SK-N-SH treated with all-trans-retinoic acid at 6 μM for 48 hours (cell line): ENCODE measurements around the gene CYP2A13.

Experiments
- ATAC-seq: fragments of 200-7000 bp; cut with Tn5 transposase; 3 replicates; pipeline ENCODE4 v1.9.1; 2020; ENCODE audit warnings: mild to moderate bottlenecking, moderate library complexity
- ARNTL ChIP-seq: fragments of 450-650 bp; formaldehyde crosslinking; IDR thresholded peaks from 2 replicates; pipeline ENCODE4 v1.5.0; 2020; ENCODE audit warnings: low read depth, mild to moderate bottlenecking, moderate library complexity, borderline replicate concordance
- BACH2 ChIP-seq: fragments of 250-450 bp; sonication (Bioruptor Pico); IDR thresholded peaks from 2 replicates; pipeline ENCODE4 v1.9.0; 2021; ENCODE audit warnings: mild to moderate bottlenecking, borderline replicate concordance
- CSDC2 ChIP-seq: fragments of 250-450 bp; sonication (Bioruptor Pico); IDR thresholded peaks from 2 replicates; pipeline ENCODE4 v1.5.0; 2020; ENCODE audit warnings: mild to moderate bottlenecking, moderate library complexity
- ESRRG ChIP-seq: fragments of 250-450 bp; sonication (Bioruptor Pico); IDR thresholded peaks from 2 replicates; pipeline ENCODE4 v1.6.1; 2021; ENCODE audit warnings: mild to moderate bottlenecking
- GLIS3 ChIP-seq: fragments of 250-450 bp; sonication (Bioruptor Pico); IDR thresholded peaks from 2 replicates; pipeline ENCODE4 v1.5.0; 2020; ENCODE audit warnings: mild to moderate bottlenecking, moderate library complexity
- ISL1 ChIP-seq: fragments of 250-450 bp; sonication (Bioruptor Pico); IDR thresholded peaks from 2 replicates; pipeline ENCODE4 v2.1.2; 2022; ENCODE audit warnings: mild to moderate bottlenecking, moderate library complexity
- OSR1 ChIP-seq: fragments of 250-450 bp; sonication (Bioruptor Pico); IDR thresholded peaks from 2 replicates; pipeline ENCODE4 v1.8.0; 2022; ENCODE audit warnings: moderate library complexity, mild to moderate bottlenecking, inconsistent platforms
- RARB ChIP-seq: fragments of 250-450 bp; sonication (Bioruptor Pico); IDR thresholded peaks from 2 replicates; pipeline ENCODE4 v1.8.0; 2021; ENCODE audit warnings: mild to moderate bottlenecking, moderate library complexity
- SNAI2 ChIP-seq: fragments of 250-450 bp; sonication (Bioruptor Pico); IDR thresholded peaks from 2 replicates; pipeline ENCODE4 v1.5.0; 2020; ENCODE audit warnings: mild to moderate bottlenecking, moderate library complexity
- TCF4 ChIP-seq: fragments of 250-450 bp; sonication (Bioruptor Pico); IDR thresholded peaks from 2 replicates; pipeline ENCODE4 v1.8.0; 2021; ENCODE audit warnings: mild to moderate bottlenecking, moderate library complexity, borderline replicate concordance
- TOX ChIP-seq: fragments of 250-450 bp; sonication (Bioruptor Pico); IDR thresholded peaks from 2 replicates; pipeline ENCODE4 v1.8.0; 2021; ENCODE audit warnings: mild to moderate bottlenecking, moderate library complexity, borderline replicate concordance
- ZFP3 ChIP-seq: fragments of 250-450 bp; sonication (Bioruptor Pico); IDR thresholded peaks from 2 replicates; pipeline ENCODE4 v1.5.0; 2020; ENCODE audit warnings: mild to moderate bottlenecking, moderate library complexity
- ZFP30 ChIP-seq: fragments of 450-650 bp; formaldehyde crosslinking; IDR thresholded peaks from 2 replicates; pipeline ENCODE4 v1.5.0; 2022; ENCODE audit warnings: mild to moderate bottlenecking, moderate library complexity
- ZNF70 ChIP-seq: fragments of 450-650 bp; formaldehyde crosslinking; IDR thresholded peaks from 2 replicates; pipeline ENCODE4 v1.5.0; 2020; ENCODE audit warnings: mild to moderate bottlenecking, moderate library complexity
- ZNF8 ChIP-seq: fragments of 450-650 bp; formaldehyde crosslinking; IDR thresholded peaks from 2 replicates; pipeline ENCODE4 v1.5.0; 2020; ENCODE audit warnings: mild to moderate bottlenecking, moderate library complexity
- TF ChIP-seq, protein P1 (sequence below): fragments of 250-450 bp; sonication (Bioruptor Pico); IDR thresholded peaks from 2 replicates; pipeline ENCODE4 v1.5.1; 2020; ENCODE audit warnings: low read depth, mild to moderate bottlenecking, moderate library complexity
- TF ChIP-seq, protein P2 (sequence below): fragments of 250-450 bp; sonication (Bioruptor Pico); IDR thresholded peaks from 2 replicates; pipeline ENCODE4 v1.8.0; 2020; ENCODE audit warnings: mild to moderate bottlenecking, moderate library complexity, borderline replicate concordance
- TF ChIP-seq, protein P3 (sequence below): fragments of 250-450 bp; sonication (Bioruptor Pico); IDR thresholded peaks from 2 replicates; pipeline ENCODE4 v1.8.0; 2021; ENCODE audit warnings: low read depth, mild to moderate bottlenecking, moderate library complexity, borderline replicate concordance
- TF ChIP-seq, protein P4 (sequence below): fragments of 250-450 bp; sonication (Bioruptor Pico); IDR thresholded peaks from 2 replicates; pipeline ENCODE4 v1.5.0; 2020; ENCODE audit warnings: mild to moderate bottlenecking, moderate library complexity
- TF ChIP-seq, protein P5 (sequence below): fragments of 250-450 bp; sonication (Bioruptor Pico); IDR thresholded peaks from 2 replicates; pipeline ENCODE4 v1.5.1; 2021; ENCODE audit warnings: mild to moderate bottlenecking, moderate library complexity

CYP2A13 gene

GRCh38 chr19:41128692-41129091 is 40.4 kb downstream of the CYP2A13 start:
- ATAC-seq = no peak
- TF ChIP-seq RARB (CRISPR knock-in tag) (no peak), TOX (CRISPR knock-in tag) (no peak), BACH2 (CRISPR knock-in tag) (no peak), ZFP30 (no peak), ZNF70 (no peak), CSDC2 (CRISPR knock-in tag) (no peak), OSR1 (CRISPR knock-in tag) (no peak), TCF4 (CRISPR knock-in tag) (no peak), SNAI2 (CRISPR knock-in tag) (no peak), ZFP3 (no peak), GLIS3 (CRISPR knock-in tag) (no peak)
- TF ChIP-seq, protein P1, sequence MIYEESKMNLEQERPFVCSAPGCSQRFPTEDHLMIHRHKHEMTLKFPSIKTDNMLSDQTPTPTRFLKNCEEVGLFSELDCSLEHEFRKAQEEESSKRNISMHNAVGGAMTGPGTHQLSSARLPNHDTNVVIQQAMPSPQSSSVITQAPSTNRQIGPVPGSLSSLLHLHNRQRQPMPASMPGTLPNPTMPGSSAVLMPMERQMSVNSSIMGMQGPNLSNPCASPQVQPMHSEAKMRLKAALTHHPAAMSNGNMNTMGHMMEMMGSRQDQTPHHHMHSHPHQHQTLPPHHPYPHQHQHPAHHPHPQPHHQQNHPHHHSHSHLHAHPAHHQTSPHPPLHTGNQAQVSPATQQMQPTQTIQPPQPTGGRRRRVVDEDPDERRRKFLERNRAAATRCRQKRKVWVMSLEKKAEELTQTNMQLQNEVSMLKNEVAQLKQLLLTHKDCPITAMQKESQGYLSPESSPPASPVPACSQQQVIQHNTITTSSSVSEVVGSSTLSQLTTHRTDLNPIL = no peak
- TF ChIP-seq, protein P2, sequence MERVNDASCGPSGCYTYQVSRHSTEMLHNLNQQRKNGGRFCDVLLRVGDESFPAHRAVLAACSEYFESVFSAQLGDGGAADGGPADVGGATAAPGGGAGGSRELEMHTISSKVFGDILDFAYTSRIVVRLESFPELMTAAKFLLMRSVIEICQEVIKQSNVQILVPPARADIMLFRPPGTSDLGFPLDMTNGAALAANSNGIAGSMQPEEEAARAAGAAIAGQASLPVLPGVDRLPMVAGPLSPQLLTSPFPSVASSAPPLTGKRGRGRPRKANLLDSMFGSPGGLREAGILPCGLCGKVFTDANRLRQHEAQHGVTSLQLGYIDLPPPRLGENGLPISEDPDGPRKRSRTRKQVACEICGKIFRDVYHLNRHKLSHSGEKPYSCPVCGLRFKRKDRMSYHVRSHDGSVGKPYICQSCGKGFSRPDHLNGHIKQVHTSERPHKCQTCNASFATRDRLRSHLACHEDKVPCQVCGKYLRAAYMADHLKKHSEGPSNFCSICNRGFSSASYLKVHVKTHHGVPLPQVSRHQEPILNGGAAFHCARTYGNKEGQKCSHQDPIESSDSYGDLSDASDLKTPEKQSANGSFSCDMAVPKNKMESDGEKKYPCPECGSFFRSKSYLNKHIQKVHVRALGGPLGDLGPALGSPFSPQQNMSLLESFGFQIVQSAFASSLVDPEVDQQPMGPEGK = no peak
- TF ChIP-seq, protein P3, sequence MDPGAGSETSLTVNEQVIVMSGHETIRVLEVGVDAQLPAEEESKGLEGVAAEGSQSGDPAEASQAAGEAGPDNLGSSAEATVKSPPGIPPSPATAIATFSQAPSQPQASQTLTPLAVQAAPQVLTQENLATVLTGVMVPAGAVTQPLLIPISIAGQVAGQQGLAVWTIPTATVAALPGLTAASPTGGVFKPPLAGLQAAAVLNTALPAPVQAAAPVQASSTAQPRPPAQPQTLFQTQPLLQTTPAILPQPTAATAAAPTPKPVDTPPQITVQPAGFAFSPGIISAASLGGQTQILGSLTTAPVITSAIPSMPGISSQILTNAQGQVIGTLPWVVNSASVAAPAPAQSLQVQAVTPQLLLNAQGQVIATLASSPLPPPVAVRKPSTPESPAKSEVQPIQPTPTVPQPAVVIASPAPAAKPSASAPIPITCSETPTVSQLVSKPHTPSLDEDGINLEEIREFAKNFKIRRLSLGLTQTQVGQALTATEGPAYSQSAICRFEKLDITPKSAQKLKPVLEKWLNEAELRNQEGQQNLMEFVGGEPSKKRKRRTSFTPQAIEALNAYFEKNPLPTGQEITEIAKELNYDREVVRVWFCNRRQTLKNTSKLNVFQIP (CRISPR knock-in tag) = no peak
- TF ChIP-seq, protein P4, sequence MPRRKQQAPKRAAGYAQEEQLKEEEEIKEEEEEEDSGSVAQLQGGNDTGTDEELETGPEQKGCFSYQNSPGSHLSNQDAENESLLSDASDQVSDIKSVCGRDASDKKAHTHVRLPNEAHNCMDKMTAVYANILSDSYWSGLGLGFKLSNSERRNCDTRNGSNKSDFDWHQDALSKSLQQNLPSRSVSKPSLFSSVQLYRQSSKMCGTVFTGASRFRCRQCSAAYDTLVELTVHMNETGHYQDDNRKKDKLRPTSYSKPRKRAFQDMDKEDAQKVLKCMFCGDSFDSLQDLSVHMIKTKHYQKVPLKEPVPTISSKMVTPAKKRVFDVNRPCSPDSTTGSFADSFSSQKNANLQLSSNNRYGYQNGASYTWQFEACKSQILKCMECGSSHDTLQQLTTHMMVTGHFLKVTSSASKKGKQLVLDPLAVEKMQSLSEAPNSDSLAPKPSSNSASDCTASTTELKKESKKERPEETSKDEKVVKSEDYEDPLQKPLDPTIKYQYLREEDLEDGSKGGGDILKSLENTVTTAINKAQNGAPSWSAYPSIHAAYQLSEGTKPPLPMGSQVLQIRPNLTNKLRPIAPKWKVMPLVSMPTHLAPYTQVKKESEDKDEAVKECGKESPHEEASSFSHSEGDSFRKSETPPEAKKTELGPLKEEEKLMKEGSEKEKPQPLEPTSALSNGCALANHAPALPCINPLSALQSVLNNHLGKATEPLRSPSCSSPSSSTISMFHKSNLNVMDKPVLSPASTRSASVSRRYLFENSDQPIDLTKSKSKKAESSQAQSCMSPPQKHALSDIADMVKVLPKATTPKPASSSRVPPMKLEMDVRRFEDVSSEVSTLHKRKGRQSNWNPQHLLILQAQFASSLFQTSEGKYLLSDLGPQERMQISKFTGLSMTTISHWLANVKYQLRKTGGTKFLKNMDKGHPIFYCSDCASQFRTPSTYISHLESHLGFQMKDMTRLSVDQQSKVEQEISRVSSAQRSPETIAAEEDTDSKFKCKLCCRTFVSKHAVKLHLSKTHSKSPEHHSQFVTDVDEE (CRISPR knock-in tag) = no peak

GRCh38 chr19:41131186-41131585 is 42.9 kb downstream of the CYP2A13 start:
- no peak for ATAC-seq
- TF ChIP-seq ZNF8 = no peak
- TF ChIP-seq, all 23 proteins: peak for 0

DNA sequence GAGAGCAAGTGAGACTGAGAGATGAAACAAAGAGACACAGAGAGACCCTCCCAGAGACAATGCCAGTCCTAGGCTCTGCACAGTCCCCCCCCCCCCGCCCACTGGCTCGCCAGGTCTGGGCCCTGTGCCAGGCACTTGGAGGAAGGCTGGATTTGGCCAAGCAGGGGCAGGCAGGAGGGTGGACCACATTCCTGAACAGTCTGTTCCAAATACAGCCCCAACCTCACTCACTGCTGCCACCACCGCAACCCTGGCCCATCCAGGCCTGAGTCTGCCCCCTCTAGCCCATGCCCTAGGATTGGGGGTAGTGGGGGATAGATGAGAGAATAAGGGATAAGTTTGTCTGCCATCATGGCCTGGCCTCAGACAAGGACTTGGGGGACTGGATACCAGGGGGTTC is 45.0 kb downstream of the CYP2A13 start:
- no peak for ATAC-seq
- TF ChIP-seq, protein P5, sequence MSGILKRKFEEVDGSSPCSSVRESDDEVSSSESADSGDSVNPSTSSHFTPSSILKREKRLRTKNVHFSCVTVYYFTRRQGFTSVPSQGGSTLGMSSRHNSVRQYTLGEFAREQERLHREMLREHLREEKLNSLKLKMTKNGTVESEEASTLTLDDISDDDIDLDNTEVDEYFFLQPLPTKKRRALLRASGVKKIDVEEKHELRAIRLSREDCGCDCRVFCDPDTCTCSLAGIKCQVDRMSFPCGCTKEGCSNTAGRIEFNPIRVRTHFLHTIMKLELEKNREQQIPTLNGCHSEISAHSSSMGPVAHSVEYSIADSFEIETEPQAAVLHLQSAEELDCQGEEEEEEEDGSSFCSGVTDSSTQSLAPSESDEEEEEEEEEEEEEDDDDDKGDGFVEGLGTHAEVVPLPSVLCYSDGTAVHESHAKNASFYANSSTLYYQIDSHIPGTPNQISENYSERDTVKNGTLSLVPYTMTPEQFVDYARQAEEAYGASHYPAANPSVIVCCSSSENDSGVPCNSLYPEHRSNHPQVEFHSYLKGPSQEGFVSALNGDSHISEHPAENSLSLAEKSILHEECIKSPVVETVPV = no peak
- TF ChIP-seq ARNTL (no peak), OSR1 (CRISPR knock-in tag) (no peak), TOX (CRISPR knock-in tag) (no peak), CSDC2 (CRISPR knock-in tag) (no peak), RARB (CRISPR knock-in tag) (no peak), ESRRG (CRISPR knock-in tag) (no peak), ISL1 (CRISPR knock-in tag) (no peak), ZNF70 (no peak), TCF4 (CRISPR knock-in tag) (no peak), GLIS3 (CRISPR knock-in tag) (no peak), ZFP30 (no peak)
- TF ChIP-seq, protein P4 (CRISPR knock-in tag) = no peak
- TF ChIP-seq, protein P1 = no peak
- TF ChIP-seq, protein P2 = no peak
- TF ChIP-seq, protein P3 (CRISPR knock-in tag) = no peak
